Fibroblast of lung (primary cell): ENCODE results near the gene CIC. TPM values are rescaled to one million over a fixed set of nuclear protein-coding genes. Genes with fewer than 3 reads are reported as not detected.

ENCODE experiments used
- DNase-seq, 2 donors: peaks; one replicate each; pipeline versions ENCODE4 v3.0.0 to v3.0.0-alpha.2; 2010; ENCODE audit warnings: low read depth in 2 of 2
- H2AFZ ChIP-seq: 2 replicates; pipeline ENCODE4 v1.5.1; 2012; ENCODE audit warnings: low read length, control low read depth, inconsistent platforms
- H3K27ac ChIP-seq: 2 replicates; pipeline ENCODE4 v1.5.1; 2011; ENCODE audit warnings: low read length, control low read depth; ENCODE audit not compliant: insufficient read depth
- H3K27me3 ChIP-seq: 2 replicates; pipeline ENCODE4 v1.5.1; 2011; ENCODE audit warnings: mild to moderate bottlenecking, low read length; ENCODE audit not compliant: control insufficient read depth, insufficient read depth
- H3K36me3 ChIP-seq: 2 replicates; pipeline ENCODE4 v1.5.1; 2011; ENCODE audit warnings: low read length; ENCODE audit not compliant: control insufficient read depth, insufficient read depth
- H3K4me1 ChIP-seq: 2 replicates; pipeline ENCODE4 v1.5.1; 2011; ENCODE audit warnings: low read length; ENCODE audit not compliant: control insufficient read depth, insufficient read depth; ENCODE audit errors: extremely low read depth
- H3K4me2 ChIP-seq: 2 replicates; pipeline ENCODE4 v1.5.1; 2011; ENCODE audit warnings: low read length, control low read depth; ENCODE audit not compliant: insufficient read depth; ENCODE audit errors: extremely low read depth
- H3K4me3 ChIP-seq, 4 experiments: fragments of 200-600 bp in 1 of 4; sonication (generic) in 1 of 4; replicated peaks in 1 of 4; 2 replicates each; pipeline ENCODE4 v1.5.1; 2011 to 2016; ENCODE audit warnings: low read length in 4 of 4, low read depth in 3 of 4, mild to moderate bottlenecking in 3 of 4, control low read depth in 2 of 4, inconsistent platforms in 1 of 4, mixed read lengths in 1 of 4; ENCODE audit not compliant: insufficient read depth in 1 of 4; ENCODE audit errors: control extremely low read depth in 1 of 4
- H3K79me2 ChIP-seq: 2 replicates; pipeline ENCODE4 v1.5.1; 2012; ENCODE audit warnings: mild to moderate bottlenecking, low read length, inconsistent platforms; ENCODE audit not compliant: control insufficient read depth, insufficient read depth
- H3K9ac ChIP-seq: 2 replicates; pipeline ENCODE4 v1.5.1; 2011; ENCODE audit warnings: mild to moderate bottlenecking, low read length, control low read depth; ENCODE audit not compliant: insufficient read depth
- H3K9me3 ChIP-seq: 2 replicates; pipeline ENCODE4 v1.5.1; 2012; ENCODE audit warnings: low read depth, low read length; ENCODE audit not compliant: control insufficient read depth, insufficient read depth
- H4K20me1 ChIP-seq: 2 replicates; pipeline ENCODE4 v1.5.1; 2011; ENCODE audit warnings: low read length; ENCODE audit not compliant: control insufficient read depth, insufficient read depth; ENCODE audit errors: extremely low read depth
- CTCF ChIP-seq, 2 donors: IDR thresholded peaks in 1 of 2; conservative IDR thresholded peaks in 1 of 2; 1 replicate in 1 of 2; 2 replicates in 1 of 2; pipeline ENCODE4 v1.5.1; 2011 to 2012; ENCODE audit warnings: low read length in 2 of 2, control low read depth in 1 of 2, inconsistent platforms in 1 of 2, low read depth in 1 of 2, mild to moderate bottlenecking in 1 of 2
- EZH2 ChIP-seq: IDR thresholded peaks from 2 replicates; pipeline ENCODE4 v1.5.1; 2012; ENCODE audit warnings: low read length, control low read depth, mild to moderate bottlenecking; ENCODE audit errors: missing control alignments
- polyA plus RNA-seq, 2 donors: library from polyadenylated mRNA; depleted of rRNA in 1 of 2; stranded (reverse) in 1 of 2; unstranded in 1 of 2; fragments of >200 nt; gene quantifications; 2 replicates each; pipeline ENCODE4 v1.2.1, GENCODE V29; 2011 to 2012; ENCODE audit warnings: missing spikeins in 1 of 2
- total RNA-seq: library from RNA; depleted of rRNA; stranded (reverse); fragments of >200 nt; gene quantifications from 2 replicates; pipeline ENCODE4 v1.2.1, GENCODE V29; 2014

CIC gene
- total and polyA plus RNA-seq, 2 donors (not counting 1 experiment from before 2014, with no cell fraction given) = 8.5 to 23.6 TPM

DNA sequence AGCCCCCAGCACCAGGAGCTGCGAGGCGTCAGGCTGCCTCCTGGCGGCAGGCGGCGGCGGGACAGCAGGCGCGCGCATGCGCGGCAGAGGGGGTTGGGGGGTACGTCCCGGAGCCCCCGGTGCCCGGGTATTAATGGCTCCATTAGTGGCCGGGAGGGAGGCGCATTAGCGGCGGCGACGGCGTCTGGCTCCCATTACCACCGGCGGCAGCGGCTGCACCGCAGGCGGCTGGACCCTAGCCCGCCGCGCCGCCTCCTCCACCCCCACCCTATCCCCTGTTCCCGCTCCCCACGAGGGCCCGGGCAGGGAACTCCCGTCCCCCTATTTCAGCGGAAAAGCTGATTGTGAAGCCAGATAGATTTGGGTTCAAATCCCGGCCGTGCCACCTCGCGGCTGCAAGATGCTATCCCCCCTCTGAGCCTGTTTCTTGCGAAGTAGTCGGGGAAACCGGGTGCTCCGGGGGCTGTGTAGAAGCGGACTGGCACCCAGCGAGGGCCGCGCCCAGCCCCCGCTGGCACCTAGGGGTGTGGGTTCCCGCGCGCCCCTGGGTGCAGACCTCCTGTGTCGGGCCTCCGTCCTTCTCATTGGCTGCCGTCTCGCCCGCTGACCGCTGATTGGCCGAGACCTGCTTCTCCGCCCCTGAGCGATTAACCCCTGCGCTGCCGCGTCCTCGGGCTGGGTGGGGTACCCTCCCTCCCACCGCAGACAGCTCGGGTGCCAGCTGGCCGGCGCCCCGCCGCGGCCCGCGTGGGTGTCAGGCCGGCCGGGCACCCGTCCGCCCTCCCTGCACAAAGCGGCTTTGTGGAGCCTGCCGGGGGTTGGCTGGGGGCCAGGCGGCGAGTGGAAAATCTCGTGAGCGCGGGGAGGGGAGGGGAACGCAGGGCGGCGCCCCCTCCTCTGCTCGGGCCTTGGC, 11.1 kb downstream of the CIC start:
- H3K4me1 ChIP-seq = peaks cover 39% of the 10 kb centered on the region
- peaks cover 39% of the 10 kb centered on the region for H3K79me2 ChIP-seq
- H3K9me3 ChIP-seq = no peaks in the 10 kb centered on the region
- peak overlapping the region; percentile 91 for H3K27ac ChIP-seq
- peak; percentile 90 to 91 for DNase-seq
- H3K9ac ChIP-seq = peak overlapping the region; percentile 35
- H3K27me3 ChIP-seq = no peaks in the 10 kb centered on the region
- H4K20me1 ChIP-seq = no peaks in the 10 kb centered on the region
- H3K4me2 ChIP-seq = peak overlapping the region; percentile 55
- peak overlapping the region; percentile 55 to 76 (median 64) for H3K4me3 ChIP-seq
- no peak for TF ChIP-seq EZH2
- peak; percentile 73 to 76 for TF ChIP-seq CTCF (conservative IDR thresholded peaks at IDR 0.05 in 1 of 2, IDR thresholded peaks at IDR 0.05 in 1 of 2; ENCODE audit: low read depth in 1 of 2, low read length in 2 of 2)
- no peak overlapping the region for H2AFZ ChIP-seq
- H3K36me3 ChIP-seq = peaks cover 2% of the 10 kb centered on the region

GRCh38 chr19:42280815-42281145, 11.7 kb downstream of the CIC start:
- Histone ChIP-seq H3K79me2 (peaks cover 42% of the 10 kb centered on the region), H3K36me3 (no peaks in the 10 kb centered on the region), H3K4me1 (peaks cover 44% of the 10 kb centered on the region), H2AFZ (no peak overlapping the region), H3K4me2 (peak overlapping the region; percentile 39), H3K27ac (peak overlapping the region; percentile 91), H3K4me3 (peak overlapping the region; percentile 33 to 76 (median 56)), H3K9ac (peak overlapping the region; percentile 35), H4K20me1 (no peaks in the 10 kb centered on the region), H3K27me3 (no peaks in the 10 kb centered on the region), H3K9me3 (no peaks in the 10 kb centered on the region)
- TF ChIP-seq EZH2 (no peak), CTCF (conservative IDR thresholded peaks at IDR 0.05 in 1 of 2, IDR thresholded peaks at IDR 0.05 in 1 of 2; ENCODE audit: low read depth in 1 of 2, low read length in 2 of 2) (no peak)
- peak in 1 of 2 donors; percentile 76 for DNase-seq

DNA sequence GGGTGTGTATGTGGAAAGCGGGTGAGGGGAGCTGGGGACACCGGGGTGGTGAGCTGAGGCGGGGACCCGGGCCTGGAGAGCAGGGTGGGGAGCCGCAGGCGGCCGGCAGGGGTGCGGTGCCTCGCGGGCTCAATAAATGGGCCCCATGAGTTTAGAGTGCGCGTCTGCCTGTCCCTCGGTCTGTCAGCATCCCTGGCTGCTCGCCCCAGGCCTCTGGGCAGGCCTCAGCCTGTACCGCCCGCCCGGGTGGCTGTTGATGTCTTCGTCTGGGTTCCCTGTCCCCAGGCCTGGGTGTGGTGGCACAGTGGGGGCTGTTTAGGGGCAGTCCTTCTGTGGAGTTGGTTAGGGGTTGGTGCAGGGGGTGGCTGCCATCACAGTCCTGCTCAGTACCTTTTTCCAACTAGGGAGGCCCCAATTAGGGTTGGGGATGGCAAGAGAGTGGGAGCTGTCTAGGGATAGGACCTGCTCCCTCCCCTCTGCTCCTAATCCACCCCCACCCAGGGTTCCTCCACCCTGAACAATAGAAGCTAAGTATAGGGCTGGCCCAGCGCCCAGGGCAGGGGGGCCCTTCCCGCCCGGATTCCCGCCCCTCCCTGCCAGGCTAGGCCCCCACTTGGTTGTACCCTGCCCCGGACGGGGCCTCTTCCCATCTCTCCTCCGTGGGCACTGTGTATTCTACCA, 12.2 kb downstream of the CIC start:
- DNase-seq = peak in 1 of 2 donors; percentile 39
- no peak overlapping the region for H2AFZ ChIP-seq
- TF ChIP-seq EZH2 (no peak), CTCF (conservative IDR thresholded peaks at IDR 0.05 in 1 of 2, IDR thresholded peaks at IDR 0.05 in 1 of 2; ENCODE audit: low read depth in 1 of 2, low read length in 2 of 2) (no peak)
- peak overlapping the region; percentile 4 to 76 (median 30) for H3K4me3 ChIP-seq
- peak overlapping the region; percentile 89 for H3K4me2 ChIP-seq
- no peaks in the 10 kb centered on the region for H4K20me1 ChIP-seq
- no peaks in the 10 kb centered on the region for H3K27me3 ChIP-seq
- H3K79me2 ChIP-seq = peaks cover 44% of the 10 kb centered on the region
- no peaks in the 10 kb centered on the region for H3K9me3 ChIP-seq
- H3K4me1 ChIP-seq = peaks cover 49% of the 10 kb centered on the region
- H3K36me3 ChIP-seq = no peaks in the 10 kb centered on the region
- H3K27ac ChIP-seq = peak overlapping the region; percentile 91
- H3K9ac ChIP-seq = peak overlapping the region; percentile 63
